Measurements from ENCODE around the gene SALL3. TPM values are rescaled to one million over a fixed set of nuclear protein-coding genes. Genes with fewer than 3 reads are reported as not detected.

SALL3 gene
- total RNA-seq, 6 donors from 2014 or later: 0.11 to 0.24 TPM; not detected in 4

- Histone ChIP-seq H3K27me3 (no peaks in the 10 kb centered on the region), H3K36me3 (no peaks in the 10 kb centered on the region), H3K9me3 (no peaks in the 10 kb centered on the region), H3K27ac (no peak overlapping the region), H3K4me1 (no peaks in the 10 kb centered on the region), H3K4me3 (no peak overlapping the region)
- ATAC-seq (ENCODE audit: low FRiP score in 2 of 2) (no peak), DNase-seq (peak in 1 of 2 donors; percentile 75)
- TF ChIP-seq CTCF (IDR thresholded peaks at IDR 0.05) (no peak), POLR2A (IDR thresholded peaks at IDR 0.05) (no peak), EP300 (IDR thresholded peaks at IDR 0.05) (no peak), POLR2AphosphoS5 (IDR thresholded peaks at IDR 0.05) (no peak)
- WGBS, 2 donors: 89 to 92% methylated on average over 26 to 28 of the region's 28 CpGs
Observed at GRCh38 chr18:79005653-79006052, 26.0 kb downstream of the SALL3 start.

- no peak overlapping the region for H3K4me3 ChIP-seq
- H3K36me3 ChIP-seq: no peaks in the 10 kb centered on the region
- TF ChIP-seq POLR2AphosphoS5 (IDR thresholded peaks at IDR 0.05) (no peak), CTCF (IDR thresholded peaks at IDR 0.05) (no peak), POLR2A (IDR thresholded peaks at IDR 0.05) (no peak), EP300 (IDR thresholded peaks at IDR 0.05) (no peak)
- peak in 1 of 2 donors; percentile 12 for ATAC-seq (ENCODE audit: low FRiP score in 2 of 2)
- no peaks in the 10 kb centered on the region for H3K4me1 ChIP-seq
- no peak overlapping the region for H3K27ac ChIP-seq
- 92 to 94% methylated on average over 17 to 36 of the region's 67 CpGs for WGBS, 2 donors
- no peaks in the 10 kb centered on the region for H3K27me3 ChIP-seq
- peak in 1 of 2 donors; percentile 76 for DNase-seq
- H3K9me3 ChIP-seq: no peaks in the 10 kb centered on the region
Observed at GRCh38 chr18:79006106-79006795, 26.6 kb downstream of the SALL3 start.

- H3K4me3 ChIP-seq: no peak overlapping the region
- 88 to 95% methylated on average over 9 of the region's 9 CpGs for WGBS, 2 donors
- TF ChIP-seq EP300 (IDR thresholded peaks at IDR 0.05): no peak
- TF ChIP-seq POLR2AphosphoS5 (IDR thresholded peaks at IDR 0.05): no peak
- no peak for TF ChIP-seq CTCF (IDR thresholded peaks at IDR 0.05)
- no peak for TF ChIP-seq POLR2A (IDR thresholded peaks at IDR 0.05)
- H3K36me3 ChIP-seq: no peaks in the 10 kb centered on the region
- no peaks in the 10 kb centered on the region for H3K9me3 ChIP-seq
- no peaks in the 10 kb centered on the region for H3K27me3 ChIP-seq
- no peak overlapping the region for H3K27ac ChIP-seq
- H3K4me1 ChIP-seq: no peaks in the 10 kb centered on the region
- DNase-seq (no peak), ATAC-seq (ENCODE audit: low FRiP score in 2 of 2) (no peak)
Observed at GRCh38 chr18:79007440-79007839, 27.8 kb downstream of the SALL3 start.

- H3K27ac ChIP-seq: no peak overlapping the region
- ATAC-seq (ENCODE audit: low FRiP score in 2 of 2) (peak in 1 of 2 donors; percentile 28), DNase-seq (peak in 1 of 2 donors; percentile 50)
- no peaks in the 10 kb centered on the region for H3K36me3 ChIP-seq
- no peak overlapping the region for H3K4me3 ChIP-seq
- no peaks in the 10 kb centered on the region for H3K4me1 ChIP-seq
- 88 to 95% methylated on average over 8 to 16 of the region's 21 CpGs for WGBS, 2 donors
- TF ChIP-seq POLR2AphosphoS5 (IDR thresholded peaks at IDR 0.05) (no peak), EP300 (IDR thresholded peaks at IDR 0.05) (no peak), CTCF (IDR thresholded peaks at IDR 0.05) (no peak), POLR2A (IDR thresholded peaks at IDR 0.05) (no peak)
- no peaks in the 10 kb centered on the region for H3K9me3 ChIP-seq
- H3K27me3 ChIP-seq: no peaks in the 10 kb centered on the region
Observed at GRCh38 chr18:79008356-79008940, 28.8 kb downstream of the SALL3 start.
